Uterus (tissue), 4 donors: ENCODE measurements around the gene UBQLN2. TPM values are rescaled to one million over a fixed set of nuclear protein-coding genes. Genes with fewer than 3 reads are reported as not detected.

Experiments used
- DNase-seq, 2 donors: peaks; one replicate each; pipeline ENCODE4 v3.0.0-alpha.2; 2019 to 2020
- H3K27ac ChIP-seq, 2 donors: fragments of 200-600 bp; sonication (generic); 1 replicate in 1 of 2; 2 replicates in 1 of 2; pipeline ENCODE4 v1.5.1; 2016 to 2018
- H3K27me3 ChIP-seq, 2 donors: fragments of 200-600 bp; sonication (generic); one replicate each; pipeline ENCODE4 v1.5.1; 2018 to 2019; ENCODE audit warnings: control low read depth in 1 of 2
- H3K36me3 ChIP-seq, 2 donors: fragments of 200-600 bp; sonication (generic); one replicate each; pipeline ENCODE4 v1.5.1; 2019; ENCODE audit warnings: control low read depth in 1 of 2
- H3K4me1 ChIP-seq, 2 donors: fragments of 200-600 bp; sonication (generic); one replicate each; pipeline ENCODE4 v1.5.1; 2018 to 2019; ENCODE audit warnings: control low read depth in 1 of 2
- H3K4me3 ChIP-seq, 2 donors: fragments of 200-600 bp; sonication (generic); 1 replicate in 1 of 2; 2 replicates in 1 of 2; pipeline ENCODE4 v1.5.1; 2018 to 2019; ENCODE audit warnings: mild to moderate bottlenecking in 1 of 2
- H3K9me3 ChIP-seq, 2 donors: fragments of 200-600 bp; sonication (generic); one replicate each; pipeline ENCODE4 v1.5.1; 2019; ENCODE audit warnings: control low read depth in 1 of 2
- POLR2A ChIP-seq, 2 donors: fragments of 450-650 bp; IDR thresholded peaks; one replicate each; pipeline ENCODE4 v1.6.1; 2016; ENCODE audit warnings: antibody characterized with exemption in 2 of 2, mild to moderate bottlenecking in 1 of 2, moderate library complexity in 1 of 2
- intact Hi-C: fragments of 100-400 bp; cut with DNase I; formaldehyde crosslinking; loops from one replicate; pipeline ENCODE4 v1.15.1; 2023; ENCODE audit warnings: low total_unique reads
- total RNA-seq, 4 donors: library from RNA; depleted of rRNA in 3 of 4; stranded (reverse); fragments of >200 nt in 3 of 4; gene quantifications; one replicate each; pipeline versions ENCODE4 v1.1.0 to v1.2.4, GENCODE V29; 2014 to 2023
- TF ChIP-seq, protein P1 (sequence below), 4 experiments: fragments of 200-600 bp in 2 of 4; fragments of 450-650 bp in 2 of 4; sonication (generic) in 2 of 4; IDR thresholded peaks; one replicate each; pipeline ENCODE4 v1.5.1; 2016 to 2019; ENCODE audit warnings: antibody characterized with exemption in 4 of 4, mild to moderate bottlenecking in 2 of 4, moderate library complexity in 1 of 4
- donor health status: DM: yes; HTN: yes; CAD: no.

UBQLN2 gene
- total RNA-seq, 4 donors from 2014 or later: 6.7 to 41.6 (median 18.2) TPM

GRCh38 chrX:56554870-56555269 lies 8.6 kb upstream of the UBQLN2 start:
- H3K9me3 ChIP-seq: no peaks in the 10 kb centered on the region

GRCh38 chrX:56557376-56557929 lies 6.0 kb upstream of the UBQLN2 start:
- no peaks in the 10 kb centered on the region for H3K9me3 ChIP-seq
- H3K4me3 ChIP-seq: no peak overlapping the region
- H3K4me1 ChIP-seq: no peaks in the 10 kb centered on the region
- intact Hi-C loops: no loop called here
- H3K27me3 ChIP-seq: no peaks in the 10 kb centered on the region
- H3K27ac ChIP-seq: no peak overlapping the region
- no peak for TF ChIP-seq POLR2A (IDR thresholded peaks at IDR 0.05)
- TF ChIP-seq, protein P1, sequence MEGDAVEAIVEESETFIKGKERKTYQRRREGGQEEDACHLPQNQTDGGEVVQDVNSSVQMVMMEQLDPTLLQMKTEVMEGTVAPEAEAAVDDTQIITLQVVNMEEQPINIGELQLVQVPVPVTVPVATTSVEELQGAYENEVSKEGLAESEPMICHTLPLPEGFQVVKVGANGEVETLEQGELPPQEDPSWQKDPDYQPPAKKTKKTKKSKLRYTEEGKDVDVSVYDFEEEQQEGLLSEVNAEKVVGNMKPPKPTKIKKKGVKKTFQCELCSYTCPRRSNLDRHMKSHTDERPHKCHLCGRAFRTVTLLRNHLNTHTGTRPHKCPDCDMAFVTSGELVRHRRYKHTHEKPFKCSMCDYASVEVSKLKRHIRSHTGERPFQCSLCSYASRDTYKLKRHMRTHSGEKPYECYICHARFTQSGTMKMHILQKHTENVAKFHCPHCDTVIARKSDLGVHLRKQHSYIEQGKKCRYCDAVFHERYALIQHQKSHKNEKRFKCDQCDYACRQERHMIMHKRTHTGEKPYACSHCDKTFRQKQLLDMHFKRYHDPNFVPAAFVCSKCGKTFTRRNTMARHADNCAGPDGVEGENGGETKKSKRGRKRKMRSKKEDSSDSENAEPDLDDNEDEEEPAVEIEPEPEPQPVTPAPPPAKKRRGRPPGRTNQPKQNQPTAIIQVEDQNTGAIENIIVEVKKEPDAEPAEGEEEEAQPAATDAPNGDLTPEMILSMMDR (IDR thresholded peaks at IDR 0.05): no peak
- no peaks in the 10 kb centered on the region for H3K36me3 ChIP-seq
- no peak for DNase-seq

More at GRCh38 chrX:56554870-56555269, 8.6 kb upstream of the UBQLN2 start:
- intact Hi-C loops: no loop called here
- no peak for TF ChIP-seq POLR2A (IDR thresholded peaks at IDR 0.05)
- TF ChIP-seq, protein P1 (IDR thresholded peaks at IDR 0.05): no peak
- no peaks in the 10 kb centered on the region for H3K4me1 ChIP-seq
- DNase-seq: no peak
- H3K4me3 ChIP-seq: no peak overlapping the region
- H3K36me3 ChIP-seq: no peaks in the 10 kb centered on the region
- H3K27ac ChIP-seq: no peak overlapping the region
- no peaks in the 10 kb centered on the region for H3K27me3 ChIP-seq

GRCh38 chrX:56564164-56564885 lies 898 bp downstream of the UBQLN2 start:
- intact Hi-C loops: no loop called here
- TF ChIP-seq, protein P1 (IDR thresholded peaks at IDR 0.05): no peak
- TF ChIP-seq POLR2A (IDR thresholded peaks at IDR 0.05): no peak
- H3K4me3 ChIP-seq: peak overlapping the region; percentile 45 to 54
- H3K27ac ChIP-seq: peak overlapping the region; percentile 93 to 96
- DNase-seq: no peak
- no peaks in the 10 kb centered on the region for H3K9me3 ChIP-seq
- no peaks in the 10 kb centered on the region for H3K36me3 ChIP-seq
- peaks cover 0 to 3% of the 10 kb centered on the region in 2 donors for H3K4me1 ChIP-seq
- no peaks in the 10 kb centered on the region for H3K27me3 ChIP-seq

DNA sequence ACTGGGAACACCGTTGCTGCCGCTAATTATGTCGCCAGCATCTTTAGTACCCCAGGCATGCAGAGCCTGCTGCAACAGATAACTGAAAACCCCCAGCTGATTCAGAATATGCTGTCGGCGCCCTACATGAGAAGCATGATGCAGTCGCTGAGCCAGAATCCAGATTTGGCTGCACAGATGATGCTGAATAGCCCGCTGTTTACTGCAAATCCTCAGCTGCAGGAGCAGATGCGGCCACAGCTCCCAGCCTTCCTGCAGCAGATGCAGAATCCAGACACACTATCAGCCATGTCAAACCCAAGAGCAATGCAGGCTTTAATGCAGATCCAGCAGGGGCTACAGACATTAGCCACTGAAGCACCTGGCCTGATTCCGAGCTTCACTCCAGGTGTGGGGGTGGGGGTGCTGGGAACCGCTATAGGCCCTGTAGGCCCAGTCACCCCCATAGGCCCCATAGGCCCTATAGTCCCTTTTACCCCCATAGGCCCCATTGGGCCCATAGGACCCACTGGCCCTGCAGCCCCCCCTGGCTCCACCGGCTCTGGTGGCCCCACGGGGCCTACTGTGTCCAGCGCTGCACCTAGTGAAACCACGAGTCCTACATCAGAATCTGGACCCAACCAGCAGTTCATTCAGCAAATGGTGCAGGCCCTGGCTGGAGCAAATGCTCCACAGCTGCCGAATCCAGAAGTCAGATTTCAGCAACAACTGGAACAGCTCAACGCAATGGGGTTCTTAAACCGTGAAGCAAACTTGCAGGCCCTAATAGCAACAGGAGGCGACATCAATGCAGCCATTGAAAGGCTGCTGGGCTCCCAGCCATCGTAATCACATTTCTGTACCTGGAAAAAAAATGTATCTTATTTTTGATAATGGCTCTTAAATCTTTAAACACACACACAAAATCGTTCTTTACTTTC lies 1.8 kb downstream of the UBQLN2 start:
- intact Hi-C loops: no loop called here
- DNase-seq: no peak
- Histone ChIP-seq H3K27me3 (no peaks in the 10 kb centered on the region), H3K4me3 (peak overlapping the region; percentile 45 to 54), H3K36me3 (no peaks in the 10 kb centered on the region), H3K27ac (peak overlapping the region; percentile 93 to 96), H3K4me1 (peaks cover 0 to 3% of the 10 kb centered on the region in 2 donors), H3K9me3 (no peaks in the 10 kb centered on the region)
- TF ChIP-seq, protein P1 (IDR thresholded peaks at IDR 0.05): no peak
- TF ChIP-seq POLR2A (IDR thresholded peaks at IDR 0.05): no peak
